Caco-2 (cell line): ENCODE data around the gene FOXC1. TPM values are rescaled to one million over a fixed set of nuclear protein-coding genes. Genes with fewer than 3 reads are reported as not detected.
A peak's percentile ranks its signal among the peaks of the same experiment; 100 is the strongest.

Source experiments
- BruUV-seq: library from RNA; stranded (reverse); fragments of 400-500 nt; replicated peaks from 2 replicates; lab custom pipeline; 2021; lab: Mats Ljungman, UMichigan
- CTCF ChIA-PET: fragments of 300-600 bp; sonication (Branson Sonifier 250); formaldehyde crosslinking; loops from one replicate; lab custom pipeline; 2022; ENCODE audit warnings: antibody characterized with exemption; lab: Charles Lee
- POLR2A ChIA-PET: fragments of 300-600 bp; sonication (Branson Sonifier 250); formaldehyde crosslinking; loops from one replicate; lab custom pipeline; 2022; ENCODE audit warnings: antibody characterized with exemption; lab: Charles Lee
- DNase-seq, 2 experiments: peaks; one replicate each; pipeline versions ENCODE4 v3.0.0 to v3.0.0-alpha.2; 2020 to 2022
- H3K27me3 ChIP-seq: replicated peaks from 2 replicates; pipeline ENCODE4 v1.6.0; 2011; ENCODE audit warnings: low read length; ENCODE audit not compliant: control insufficient read depth, insufficient read depth
- H3K36me3 ChIP-seq: 2 replicates; pipeline ENCODE4 v1.5.1; 2011; ENCODE audit warnings: low read length; ENCODE audit not compliant: control insufficient read depth, insufficient read depth
- H3K4me1 ChIP-seq: fragments of 250-450 bp; sonication (Bioruptor Pico); 2 replicates; pipeline ENCODE4 v1.5.1; 2020; ENCODE audit warnings: mild to moderate bottlenecking
- H3K4me3 ChIP-seq: 2 replicates; pipeline ENCODE4 v1.5.1; 2011; ENCODE audit warnings: low read depth, mild to moderate bottlenecking, control low read depth, low read length
- H3K9me3 ChIP-seq: fragments of 250-450 bp; sonication (Bioruptor Pico); 2 replicates; pipeline ENCODE4 v1.5.1; 2020; ENCODE audit warnings: mild to moderate bottlenecking, moderate library complexity
- H3K27ac Mint-ChIP-seq: one replicate; pipeline ENCODE4 v1.8.0; 2022; ENCODE audit warnings: mixed read lengths; ENCODE audit not compliant: unreplicated experiment
- H3K27me3 Mint-ChIP-seq: one replicate; pipeline ENCODE4 v1.8.0; 2022; ENCODE audit warnings: mixed read lengths; ENCODE audit not compliant: insufficient read depth, unreplicated experiment
- H3K36me3 Mint-ChIP-seq: one replicate; pipeline ENCODE4 v1.8.0; 2022; ENCODE audit warnings: mild to moderate bottlenecking, mixed read lengths; ENCODE audit not compliant: insufficient read depth, unreplicated experiment
- H3K4me1 Mint-ChIP-seq: one replicate; pipeline ENCODE4 v1.8.0; 2022; ENCODE audit warnings: low read depth, mixed read lengths; ENCODE audit not compliant: unreplicated experiment
- H3K4me3 Mint-ChIP-seq: one replicate; pipeline ENCODE4 v1.8.0; 2022; ENCODE audit warnings: mild to moderate bottlenecking, moderate library complexity, mixed read lengths; ENCODE audit not compliant: unreplicated experiment
- H3K9me3 Mint-ChIP-seq: one replicate; pipeline ENCODE4 v1.8.0; 2022; ENCODE audit warnings: mixed read lengths; ENCODE audit not compliant: unreplicated experiment
- CTCF ChIP-seq, 2 experiments: fragments of 200-600 bp in 1 of 2; IDR thresholded peaks; 1 replicate in 1 of 2; 2 replicates in 1 of 2; pipeline versions ENCODE4 v1.5.1 to v1.8.0; 2011 to 2022; ENCODE audit warnings: antibody characterized with exemption in 1 of 2, control low read depth in 1 of 2, inconsistent platforms in 1 of 2, low read depth in 1 of 2, low read length in 1 of 2, mild to moderate bottlenecking in 1 of 2, moderate library complexity in 1 of 2; ENCODE audit not compliant: insufficient read depth in 1 of 2, severe bottlenecking in 1 of 2, unreplicated experiment in 1 of 2
- intact Hi-C: fragments of 100-400 bp; cut with micrococcal nuclease; formaldehyde crosslinking; loops from one replicate; pipeline ENCODE4 v1.10.0; 2022; ENCODE audit not compliant: unreplicated experiment
- total RNA-seq: library from RNA; stranded (reverse); gene quantifications from 2 replicates; pipeline ENCODE4 v1.2.3, GENCODE V29; 2022

Gene FOXC1
- total RNA-seq, 1 experiment from 2014 or later: 6.8 TPM

GRCh38 chr6:1604158-1605003 lies 5.3 kb upstream of the FOXC1 start:
- H3K4me3 Mint-ChIP-seq: peak overlapping the region; percentile 64
- no peaks in the 10 kb centered on the region for H3K9me3 Mint-ChIP-seq
- peaks cover 2% of the 10 kb centered on the region for H3K27me3 Mint-ChIP-seq
- DNase-seq: peak; percentile 61 to 87
- intact Hi-C loops: loop anchor here (1.0 to 10.0 kb wide), 4 partner anchors 190 to 1030 kb away; no protein-coding TSS in a partner anchor
- Histone ChIP-seq H3K27me3 (no peaks in the 10 kb centered on the region), H3K36me3 (no peaks in the 10 kb centered on the region), H3K4me3 (peak overlapping the region; percentile 46), H3K9me3 (no peaks in the 10 kb centered on the region), H3K4me1 (no peaks in the 10 kb centered on the region)
- no TSS peak for BruUV-seq
- ChIA-PET POLR2A (no interaction called here), CTCF (no interaction called here)
- peak; percentile 78 to 96 for TF ChIP-seq CTCF (IDR thresholded peaks at IDR 0.05; ENCODE audit: insufficient read depth in 1 of 2, low read depth in 1 of 2, low read length in 1 of 2, severe bottlenecking in 1 of 2, unreplicated experiment in 1 of 2)
- H3K36me3 Mint-ChIP-seq: peaks cover 11% of the 10 kb centered on the region
- H3K27ac Mint-ChIP-seq: no peak overlapping the region
- H3K4me1 Mint-ChIP-seq: no peaks in the 10 kb centered on the region

- Histone ChIP-seq H3K4me1 (no peaks in the 10 kb centered on the region), H3K4me3 (no peak overlapping the region; the same call in 1 of the 2 replicates), H3K36me3 (no peaks in the 10 kb centered on the region), H3K9me3 (no peaks in the 10 kb centered on the region), H3K27me3 (no peaks in the 10 kb centered on the region)
- no peak for DNase-seq
- intact Hi-C loops: loop anchor here (2.0 to 10.0 kb wide), 3 partner anchors 190 to 1030 kb away; no protein-coding TSS in a partner anchor
- Mint-ChIP-seq H3K4me1 (no peaks in the 10 kb centered on the region), H3K4me3 (peak overlapping the region; percentile 22), H3K27ac (no peak overlapping the region), H3K9me3 (no peaks in the 10 kb centered on the region), H3K27me3 (peaks cover 2% of the 10 kb centered on the region), H3K36me3 (peaks cover 11% of the 10 kb centered on the region)
- ChIA-PET CTCF (no interaction called here), POLR2A (no interaction called here)
- BruUV-seq: no TSS peak
- no peak for TF ChIP-seq CTCF (IDR thresholded peaks at IDR 0.05; ENCODE audit: insufficient read depth in 1 of 2, low read depth in 1 of 2, low read length in 1 of 2, severe bottlenecking in 1 of 2, unreplicated experiment in 1 of 2)
Observed at GRCh38 chr6:1605004-1605892, 4.5 kb upstream of the FOXC1 start.
